GM12891 (cell line): ENCODE data around the gene EIF5.

Source experiments
- DNase-seq: peaks from one replicate; pipeline ENCODE4 v3.0.0; 2011; ENCODE audit warnings: low spot score; ENCODE audit not compliant: insufficient read length
- FAIRE-seq: peaks from 2 replicates; lab custom pipeline; 2011; peaks lifted over from hg19 to GRCh38; lab: Jason Lieb, UNC
- PAX5 ChIP-seq: IDR thresholded peaks from 2 replicates; pipeline ENCODE4 v1.6.1; 2011; ENCODE audit warnings: low read length, moderate library complexity, mild to moderate bottlenecking; ENCODE audit not compliant: insufficient read depth, severe bottlenecking
- POLR2A ChIP-seq: IDR thresholded peaks from 2 replicates; pipeline ENCODE4 v1.6.1; 2011; ENCODE audit warnings: low read depth, low read length, control low read depth
- POLR2AphosphoS5 ChIP-seq: IDR thresholded peaks from 2 replicates; pipeline ENCODE4 v1.6.1; 2011; ENCODE audit warnings: low read depth, low read length, control low read depth
- POU2F2 ChIP-seq: IDR thresholded peaks from 2 replicates; pipeline ENCODE4 v1.6.1; 2011; ENCODE audit warnings: low read depth, mild to moderate bottlenecking, control low read depth, low read length, moderate library complexity
- SPI1 ChIP-seq: IDR thresholded peaks from 2 replicates; pipeline ENCODE4 v1.6.1; 2011; ENCODE audit warnings: low read depth, low read length, control low read depth
- TAF1 ChIP-seq: IDR thresholded peaks from 2 replicates; pipeline ENCODE4 v1.6.1; 2011; ENCODE audit warnings: low read depth, low read length, control low read depth

The EIF5 gene

DNA sequence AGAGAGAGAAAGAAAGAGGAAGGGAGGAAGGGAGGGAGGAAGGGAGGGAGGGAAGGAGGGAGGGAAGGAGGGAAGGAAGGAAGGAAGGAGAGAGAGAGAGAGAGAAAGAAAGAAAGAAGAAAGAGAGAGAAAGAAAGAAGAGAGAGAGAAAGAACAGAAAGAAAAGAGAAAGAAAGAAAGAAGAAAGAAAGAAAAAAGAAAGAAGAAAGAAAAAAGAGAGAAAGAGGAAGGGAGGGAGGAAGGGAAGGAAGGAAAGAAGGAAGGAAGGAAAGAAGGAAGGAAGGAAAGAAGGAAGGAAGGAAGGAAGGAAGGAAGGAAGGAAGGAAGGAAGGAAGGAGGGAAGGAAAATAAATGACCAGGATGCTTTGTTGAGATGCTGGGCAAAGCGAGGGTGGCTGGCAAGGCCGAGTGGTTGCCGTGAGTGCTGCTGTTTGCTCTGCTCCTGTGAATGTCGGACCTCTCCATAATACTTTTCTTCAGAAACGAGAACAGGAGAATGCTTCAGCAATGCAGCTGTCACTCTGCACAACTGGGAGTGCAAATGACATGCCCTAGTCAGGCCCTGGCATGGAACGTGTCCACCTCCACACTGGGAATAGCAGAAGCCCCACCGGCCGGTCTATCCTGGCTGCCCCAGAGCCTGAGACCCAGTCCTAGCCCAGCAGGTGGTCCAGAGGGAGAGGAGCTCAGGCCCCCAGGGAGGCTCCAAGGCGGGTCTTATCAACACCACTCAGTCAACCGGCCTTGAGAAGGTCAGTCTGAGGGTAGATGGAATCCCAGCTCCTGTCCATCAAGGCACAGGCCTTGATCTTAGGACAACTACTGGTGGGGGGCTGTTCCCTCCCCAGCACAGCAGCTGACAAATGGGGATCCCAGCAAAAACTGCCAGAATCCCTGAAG lies 25.1 kb upstream of the EIF5 start:
- DNase-seq: no peak
- TF ChIP-seq SPI1: no peak
- no peak for TF ChIP-seq POLR2AphosphoS5
- no peak for TF ChIP-seq POU2F2
- TF ChIP-seq POLR2A: no peak
- TF ChIP-seq PAX5: no peak
- TF ChIP-seq TAF1: no peak
- no peak for FAIRE-seq

- FAIRE-seq (no peak), DNase-seq (no peak)
- TF ChIP-seq POU2F2 (no peak), POLR2AphosphoS5 (no peak), POLR2A (no peak), SPI1 (no peak), TAF1 (no peak), PAX5 (no peak)
Observed at GRCh38 chr14:103310576-103311095, 23.4 kb upstream of the EIF5 start.

DNA sequence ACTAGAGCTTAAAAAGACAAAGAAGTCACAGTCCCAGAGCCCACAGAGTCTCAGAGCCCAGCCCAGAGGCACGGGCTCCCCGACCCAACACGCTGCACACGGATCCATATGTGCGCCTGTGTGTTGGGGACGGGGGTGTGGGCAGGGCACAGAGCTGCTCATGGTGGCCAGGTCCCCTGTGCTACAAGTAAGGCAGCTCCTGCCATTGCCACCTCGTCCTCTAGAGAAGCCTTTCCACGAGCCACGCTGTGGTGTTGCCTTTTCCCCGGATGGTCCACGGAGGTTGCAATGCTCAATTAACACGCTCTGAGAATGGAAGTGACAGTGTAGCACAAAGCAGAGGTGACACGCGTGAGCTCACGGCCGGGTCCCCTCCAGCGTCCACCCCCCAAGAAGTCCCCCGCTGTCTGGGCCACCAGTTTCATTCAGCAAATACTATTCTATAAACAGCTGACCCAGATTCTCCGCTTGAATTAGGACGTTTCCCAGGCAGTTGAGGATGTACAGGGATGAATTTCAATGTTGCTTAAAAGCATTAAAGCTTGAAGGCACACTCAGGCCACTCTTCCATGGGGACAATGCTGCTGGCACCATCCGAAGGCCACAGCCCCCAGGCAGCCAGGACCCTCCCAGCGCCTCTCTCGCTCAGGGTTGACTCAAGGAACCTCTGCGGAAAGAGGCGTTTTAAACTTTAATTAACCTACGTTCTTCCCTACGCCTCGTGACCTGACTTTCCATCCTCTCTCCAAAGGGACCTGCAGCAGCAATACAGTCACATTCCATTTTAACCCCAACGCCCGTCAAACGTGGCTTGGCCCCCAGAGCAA lies 22.7 kb upstream of the EIF5 start:
- FAIRE-seq (no peak), DNase-seq (no peak)
- TF ChIP-seq SPI1: no peak
- no peak for TF ChIP-seq POLR2AphosphoS5
- no peak for TF ChIP-seq POLR2A
- TF ChIP-seq PAX5: no peak
- no peak for TF ChIP-seq TAF1

DNA sequence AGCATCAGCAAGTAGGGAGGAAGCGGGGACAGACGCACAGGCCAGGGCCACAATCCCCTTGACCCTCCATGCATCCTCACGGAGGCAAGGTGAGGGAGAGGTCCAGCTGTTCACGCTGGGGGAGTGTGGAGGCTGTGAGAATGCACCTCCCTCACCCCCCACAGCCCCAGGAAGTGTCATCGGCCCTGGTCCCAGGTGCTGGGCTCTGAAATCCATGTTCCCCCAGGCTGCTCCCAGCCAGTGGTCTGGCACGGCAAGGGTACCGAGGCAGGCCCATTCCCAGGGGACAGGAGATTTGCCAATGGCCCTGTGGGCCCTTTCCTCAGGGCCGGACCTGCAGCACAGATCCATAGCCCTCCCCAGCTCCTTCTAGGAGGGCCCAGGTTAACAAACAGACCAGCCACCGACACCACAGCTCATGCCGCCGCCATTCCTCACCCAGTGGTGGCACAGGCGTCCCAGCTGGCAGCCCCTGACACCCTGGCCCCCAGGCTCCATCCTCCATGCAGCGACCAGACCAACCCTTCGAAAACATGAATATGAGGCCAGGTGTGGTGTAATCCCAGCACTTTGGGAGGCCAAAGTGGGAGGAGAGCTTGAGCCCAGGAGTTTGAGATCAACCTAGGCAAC lies 21.9 kb upstream of the EIF5 start:
- TF ChIP-seq POLR2AphosphoS5: no peak
- TF ChIP-seq POLR2A: no peak
- TF ChIP-seq TAF1: no peak
- no peak for TF ChIP-seq PAX5
- TF ChIP-seq SPI1: no peak
- TF ChIP-seq POU2F2: no peak
- no peak for DNase-seq
- FAIRE-seq: no peak

DNA sequence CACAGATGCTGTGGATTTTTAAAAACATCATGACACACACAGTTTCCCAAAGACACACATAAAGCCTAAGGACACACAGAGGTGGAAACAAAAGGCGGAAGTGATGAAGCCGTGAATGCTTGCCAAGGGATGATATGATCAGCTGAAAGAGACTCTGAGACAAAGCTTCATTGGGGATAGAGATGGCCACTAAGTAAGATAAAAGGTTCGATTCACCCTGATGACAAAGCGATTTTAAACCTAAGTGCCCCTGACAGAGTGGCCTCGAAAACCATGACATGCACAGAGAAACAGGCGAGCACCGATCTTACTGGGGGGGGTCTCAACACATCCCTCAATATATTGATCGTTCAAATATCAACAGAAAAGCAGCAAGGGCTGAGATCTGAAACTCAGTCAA lies 20.3 kb upstream of the EIF5 start:
- no peak for TF ChIP-seq POLR2A
- no peak for TF ChIP-seq SPI1
- no peak for TF ChIP-seq POU2F2
- no peak for TF ChIP-seq POLR2AphosphoS5
- no peak for TF ChIP-seq TAF1
- TF ChIP-seq PAX5: no peak
- FAIRE-seq: no peak
- DNase-seq: no peak

GRCh38 chr14:103314496-103315277 lies 19.4 kb upstream of the EIF5 start:
- TF ChIP-seq PAX5: no peak
- no peak for TF ChIP-seq POU2F2
- TF ChIP-seq POLR2A: no peak
- TF ChIP-seq SPI1: no peak
- TF ChIP-seq TAF1: no peak
- TF ChIP-seq POLR2AphosphoS5: no peak
- FAIRE-seq: no peak

DNA sequence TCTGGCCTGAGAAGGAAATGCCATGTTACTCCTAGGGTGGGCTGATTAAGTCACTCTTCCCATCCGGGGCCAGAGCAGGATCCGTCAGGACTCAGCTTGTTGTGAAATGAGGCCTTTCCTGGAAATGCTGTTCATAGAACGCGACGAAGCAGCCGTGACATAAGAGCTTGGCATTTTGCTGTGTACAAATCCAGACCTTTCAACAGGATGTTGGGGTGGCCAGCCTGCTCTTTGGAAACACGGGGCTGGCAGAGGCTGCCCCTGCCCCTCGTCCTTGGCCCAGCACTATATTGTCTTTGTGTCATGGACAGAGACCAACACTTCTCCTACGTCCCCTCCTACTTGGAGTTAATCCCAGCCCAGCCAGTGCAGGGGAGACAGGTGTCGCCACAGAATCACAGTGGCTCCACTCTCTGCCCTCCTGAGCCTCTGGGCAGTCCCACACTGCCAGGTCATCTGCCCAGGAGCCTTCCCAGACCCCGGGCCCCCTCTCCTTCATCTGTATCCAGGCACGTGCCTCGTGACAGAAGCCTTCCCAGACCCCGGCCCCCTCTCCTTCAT lies 18.6 kb upstream of the EIF5 start:
- TF ChIP-seq PAX5 (no peak), POLR2AphosphoS5 (no peak), SPI1 (no peak), POU2F2 (no peak), TAF1 (no peak), POLR2A (no peak)
- DNase-seq: no peak
- no peak for FAIRE-seq

More at GRCh38 chr14:103314496-103315277, 19.4 kb upstream of the EIF5 start:
- DNase-seq: no peak

- FAIRE-seq (no peak), DNase-seq (no peak)
- TF ChIP-seq SPI1 (no peak), POLR2AphosphoS5 (no peak), TAF1 (no peak), PAX5 (no peak), POU2F2 (no peak), POLR2A (no peak)
Observed at GRCh38 chr14:103315941-103316340, 18.1 kb upstream of the EIF5 start.

DNA sequence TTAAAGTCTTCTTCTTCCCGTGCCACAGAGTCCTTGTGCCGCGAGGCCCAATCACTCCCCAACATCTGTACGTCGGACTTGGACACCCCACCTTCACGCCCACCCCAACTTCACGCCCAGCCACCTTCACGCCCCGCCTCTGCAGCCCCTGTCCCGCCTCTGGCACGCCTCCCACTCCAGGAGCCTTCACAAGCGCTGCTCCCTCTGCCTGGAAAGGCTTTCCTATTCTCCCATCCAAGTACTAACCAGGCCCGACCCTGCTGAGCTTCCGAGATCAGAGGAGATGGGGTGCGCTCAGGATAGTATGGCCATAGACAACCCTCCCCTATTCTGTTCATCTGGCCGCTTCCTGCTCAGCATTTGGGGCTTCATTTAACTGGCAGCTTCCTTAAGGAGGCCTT lies 17.3 kb upstream of the EIF5 start:
- TF ChIP-seq TAF1: no peak
- TF ChIP-seq POLR2A: no peak
- TF ChIP-seq POLR2AphosphoS5: no peak
- no peak for TF ChIP-seq POU2F2
- no peak for TF ChIP-seq SPI1
- TF ChIP-seq PAX5: no peak
- DNase-seq (no peak), FAIRE-seq (no peak)
